ENCODE results near the gene ARHGAP8. TPM values are rescaled to one million over a fixed set of nuclear protein-coding genes. Genes with fewer than 3 reads are reported as not detected.

The ARHGAP8 gene
- total and polyA plus RNA-seq, 4 experiments from 2014 or later, result 0.67 TPM; not detected in 3

GRCh38 chr22:44759001-44759400 lies 6.6 kb downstream of the ARHGAP8 start:
- peaks cover 18 to 24% of the 10 kb centered on the region in 2 donors for H3K27me3 Mint-ChIP-seq

GRCh38 chr22:44759430-44760310 lies 7.3 kb downstream of the ARHGAP8 start:
- Histone ChIP-seq H3K9me3 (ENCODE audit: control insufficient read depth in 1 of 2, low read length in 2 of 2) (no peaks in the 10 kb centered on the region), H3K27me3 (ENCODE audit: insufficient read depth, low read length) (peaks cover 4% of the 10 kb centered on the region), H3K36me3 (ENCODE audit: insufficient read depth, low read length) (no peaks in the 10 kb centered on the region), H3K4me3 (ENCODE audit: low read length in 2 of 2) (no peak overlapping the region), H3K27ac (ENCODE audit: low read depth, low read length) (no peak overlapping the region), H3K4me1 (ENCODE audit: insufficient read depth, low read length) (no peaks in the 10 kb centered on the region)
- Mint-ChIP-seq H3K9me3 (peaks cover 0 to 5% (median 3%) of the 10 kb centered on the region in 8 donors), H3K4me1 (no peaks in the 10 kb centered on the region), H3K27me3 (peaks cover 12 to 18% of the 10 kb centered on the region in 2 donors), H3K36me3 (no peaks in the 10 kb centered on the region), H3K27ac (no peak overlapping the region), H3K4me3 (no peak overlapping the region)
- intact Hi-C loops (cut with micrococcal nuclease), result no loop called here
- CTCF ChIA-PET (ENCODE audit: partially characterized antibody), result no interaction called here
- DNase-seq, result no peak
- POLR2A ChIA-PET (ENCODE audit: partially characterized antibody), result no interaction called here

More at GRCh38 chr22:44759001-44759400, 6.6 kb downstream of the ARHGAP8 start:
- no peak overlapping the region for H3K27ac ChIP-seq (ENCODE audit: low read depth, low read length)
- Mint-ChIP-seq H3K27ac (no peak overlapping the region), H3K4me3 (no peak overlapping the region), H3K36me3 (no peaks in the 10 kb centered on the region), H3K9me3 (peaks cover 0 to 5% (median 3%) of the 10 kb centered on the region in 8 donors), H3K4me1 (no peaks in the 10 kb centered on the region)
- no peaks in the 10 kb centered on the region for H3K9me3 ChIP-seq (ENCODE audit: control insufficient read depth in 1 of 2, low read length in 2 of 2)
- no peak overlapping the region for H3K4me3 ChIP-seq (ENCODE audit: low read length in 2 of 2)
- DNase-seq, result no peak
- no peaks in the 10 kb centered on the region for H3K4me1 ChIP-seq (ENCODE audit: insufficient read depth, low read length)
- no peaks in the 10 kb centered on the region for H3K36me3 ChIP-seq (ENCODE audit: insufficient read depth, low read length)
- CTCF ChIA-PET (ENCODE audit: partially characterized antibody), result no interaction called here
- intact Hi-C loops (cut with micrococcal nuclease), result no loop called here
- H3K27me3 ChIP-seq (ENCODE audit: insufficient read depth, low read length), result peaks cover 7% of the 10 kb centered on the region
- POLR2A ChIA-PET (ENCODE audit: partially characterized antibody), result no interaction called here

DNA sequence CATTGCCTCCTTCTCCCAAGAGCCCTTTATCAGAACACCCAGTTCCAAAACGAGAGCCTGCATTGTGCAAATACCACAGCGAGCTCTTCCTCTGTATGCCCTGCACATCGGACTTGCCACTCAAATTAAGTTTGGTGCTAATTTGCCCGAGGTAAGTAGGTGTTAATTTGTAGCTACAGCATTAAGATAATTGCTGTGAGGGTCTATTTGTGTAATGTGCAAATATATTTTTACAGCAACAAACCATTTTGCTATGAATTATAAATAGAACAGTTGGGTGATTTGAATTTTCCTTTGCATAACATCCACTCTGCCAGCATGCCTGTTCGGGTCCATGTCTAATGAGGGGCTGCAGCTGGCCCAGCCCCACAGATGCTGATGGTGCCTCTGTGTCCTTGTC lies 8.1 kb downstream of the ARHGAP8 start:
- Histone ChIP-seq H3K36me3 (ENCODE audit: insufficient read depth, low read length) (no peaks in the 10 kb centered on the region), H3K27me3 (ENCODE audit: insufficient read depth, low read length) (no peaks in the 10 kb centered on the region), H3K4me3 (ENCODE audit: low read length in 2 of 2) (no peak overlapping the region), H3K4me1 (ENCODE audit: insufficient read depth, low read length) (no peaks in the 10 kb centered on the region), H3K9me3 (ENCODE audit: control insufficient read depth in 1 of 2, low read length in 2 of 2) (no peaks in the 10 kb centered on the region), H3K27ac (ENCODE audit: low read depth, low read length) (no peak overlapping the region)
- peaks cover 9 to 11% of the 10 kb centered on the region in 2 donors for H3K27me3 Mint-ChIP-seq
- POLR2A ChIA-PET (ENCODE audit: partially characterized antibody), result no interaction called here
- no peaks in the 10 kb centered on the region for H3K4me1 Mint-ChIP-seq
- CTCF ChIA-PET (ENCODE audit: partially characterized antibody), result no interaction called here
- no peak for DNase-seq
- no peaks in the 10 kb centered on the region for H3K36me3 Mint-ChIP-seq
- peaks cover 0 to 5% (median 3%) of the 10 kb centered on the region in 8 donors for H3K9me3 Mint-ChIP-seq
- no peak overlapping the region for H3K4me3 Mint-ChIP-seq
- H3K27ac Mint-ChIP-seq, result no peak overlapping the region
- intact Hi-C loops (cut with micrococcal nuclease), result no loop called here

DNA sequence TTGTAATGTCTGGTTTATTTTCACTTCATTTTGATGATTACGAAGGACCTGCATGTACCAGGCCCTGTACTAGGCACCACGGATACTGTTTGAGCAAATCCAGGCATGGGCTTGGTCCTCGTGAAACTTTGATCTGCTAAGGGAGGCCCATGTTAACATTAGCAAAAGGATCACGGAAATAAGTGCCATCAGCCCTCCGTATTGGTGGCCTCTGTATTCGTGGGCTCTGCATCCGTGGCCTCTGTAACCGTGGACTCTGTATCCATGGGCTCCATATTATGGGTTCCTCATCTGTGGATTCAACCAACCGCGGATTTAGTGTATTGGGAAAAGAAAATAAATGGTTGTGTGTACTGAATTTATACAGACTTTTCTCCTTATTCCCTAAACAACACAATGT lies 8.7 kb downstream of the ARHGAP8 start:
- Histone ChIP-seq H3K9me3 (ENCODE audit: control insufficient read depth in 1 of 2, low read length in 2 of 2) (no peaks in the 10 kb centered on the region), H3K4me3 (ENCODE audit: low read length in 2 of 2) (no peak overlapping the region), H3K36me3 (ENCODE audit: insufficient read depth, low read length) (no peaks in the 10 kb centered on the region), H3K27me3 (ENCODE audit: insufficient read depth, low read length) (no peaks in the 10 kb centered on the region), H3K27ac (ENCODE audit: low read depth, low read length) (no peak overlapping the region), H3K4me1 (ENCODE audit: insufficient read depth, low read length) (no peaks in the 10 kb centered on the region)
- POLR2A ChIA-PET (ENCODE audit: partially characterized antibody), result no interaction called here
- no peaks in the 10 kb centered on the region for H3K4me1 Mint-ChIP-seq
- CTCF ChIA-PET (ENCODE audit: partially characterized antibody), result no interaction called here
- no peak overlapping the region for H3K4me3 Mint-ChIP-seq
- intact Hi-C loops (cut with micrococcal nuclease), result no loop called here
- H3K27ac Mint-ChIP-seq, result no peak overlapping the region
- peaks cover 8 to 9% of the 10 kb centered on the region in 2 donors for H3K27me3 Mint-ChIP-seq
- peaks cover 0 to 5% (median 3%) of the 10 kb centered on the region in 8 donors for H3K9me3 Mint-ChIP-seq
- H3K36me3 Mint-ChIP-seq, result no peaks in the 10 kb centered on the region
- no peak for DNase-seq

DNA sequence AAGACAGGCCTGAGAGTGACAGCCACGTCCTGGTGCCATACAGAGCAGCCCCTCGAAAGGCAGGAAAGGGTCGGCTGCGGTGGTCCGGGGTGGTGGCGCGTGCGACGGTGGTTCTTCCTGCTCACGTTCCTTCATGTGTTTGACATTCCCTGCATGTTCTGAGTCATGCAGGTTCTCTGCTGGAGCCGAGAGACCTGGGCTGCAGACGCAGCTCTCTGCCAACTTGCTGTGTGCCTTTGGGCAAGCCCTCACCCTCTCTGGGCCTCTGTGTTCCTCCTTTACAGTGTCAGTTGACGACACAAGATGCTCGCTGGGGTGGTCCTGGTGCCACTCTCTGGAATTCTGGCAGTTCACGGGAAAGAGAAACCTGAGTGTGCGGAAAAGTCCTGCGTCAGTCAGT lies 12.0 kb downstream of the ARHGAP8 start:
- Histone ChIP-seq H3K4me3 (ENCODE audit: low read length in 2 of 2) (no peak overlapping the region), H3K27me3 (ENCODE audit: insufficient read depth, low read length) (no peaks in the 10 kb centered on the region), H3K36me3 (ENCODE audit: insufficient read depth, low read length) (no peaks in the 10 kb centered on the region), H3K4me1 (ENCODE audit: insufficient read depth, low read length) (no peaks in the 10 kb centered on the region), H3K27ac (ENCODE audit: low read depth, low read length) (no peak overlapping the region), H3K9me3 (ENCODE audit: control insufficient read depth in 1 of 2, low read length in 2 of 2) (no peaks in the 10 kb centered on the region)
- no peak overlapping the region for H3K4me3 Mint-ChIP-seq
- no peak overlapping the region for H3K27ac Mint-ChIP-seq
- intact Hi-C loops (cut with micrococcal nuclease), result no loop called here
- no peaks in the 10 kb centered on the region for H3K36me3 Mint-ChIP-seq
- POLR2A ChIA-PET (ENCODE audit: partially characterized antibody), result no interaction called here
- CTCF ChIA-PET (ENCODE audit: partially characterized antibody), result no interaction called here
- peaks cover 0 to 5% (median 3%) of the 10 kb centered on the region in 8 donors for H3K9me3 Mint-ChIP-seq
- no peaks in the 10 kb centered on the region for H3K4me1 Mint-ChIP-seq
- peaks cover 4 to 6% of the 10 kb centered on the region in 2 donors for H3K27me3 Mint-ChIP-seq
- DNase-seq, result no peak

DNA sequence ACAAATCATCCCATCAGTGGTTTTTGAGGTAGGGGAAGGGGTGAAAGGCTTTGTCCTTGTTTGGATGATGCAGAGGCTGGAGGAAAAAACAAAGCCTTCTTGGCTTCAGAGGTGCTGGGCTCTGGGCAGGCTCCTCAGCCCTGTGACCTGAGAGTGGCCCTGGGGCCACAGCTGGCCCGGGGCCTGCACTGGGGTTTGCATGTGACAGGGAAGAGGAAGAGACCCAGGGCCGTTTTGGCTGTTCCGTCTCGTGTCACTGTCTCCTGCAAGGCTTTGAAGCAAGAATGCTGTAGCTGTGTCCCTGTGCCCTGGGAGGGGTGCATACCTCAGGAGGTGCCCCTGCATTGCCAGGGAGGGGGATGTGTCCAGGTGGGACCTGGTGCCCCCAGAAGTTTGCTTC lies 12.6 kb downstream of the ARHGAP8 start:
- Histone ChIP-seq H3K36me3 (ENCODE audit: insufficient read depth, low read length) (no peaks in the 10 kb centered on the region), H3K27me3 (ENCODE audit: insufficient read depth, low read length) (no peaks in the 10 kb centered on the region), H3K4me3 (ENCODE audit: low read length in 2 of 2) (no peak overlapping the region), H3K4me1 (ENCODE audit: insufficient read depth, low read length) (no peaks in the 10 kb centered on the region), H3K27ac (ENCODE audit: low read depth, low read length) (no peak overlapping the region), H3K9me3 (ENCODE audit: control insufficient read depth in 1 of 2, low read length in 2 of 2) (no peaks in the 10 kb centered on the region)
- ChIA-PET CTCF (ENCODE audit: partially characterized antibody) (no interaction called here), POLR2A (ENCODE audit: partially characterized antibody) (no interaction called here)
- no peak for DNase-seq
- H3K27me3 Mint-ChIP-seq, result peaks cover 4 to 6% of the 10 kb centered on the region in 2 donors
- no peak overlapping the region for H3K27ac Mint-ChIP-seq
- no peaks in the 10 kb centered on the region for H3K4me1 Mint-ChIP-seq
- H3K4me3 Mint-ChIP-seq, result no peak overlapping the region
- H3K9me3 Mint-ChIP-seq, result peaks cover 0 to 5% (median 3%) of the 10 kb centered on the region in 8 donors
- no peaks in the 10 kb centered on the region for H3K36me3 Mint-ChIP-seq
- intact Hi-C loops (cut with micrococcal nuclease), result no loop called here

DNA sequence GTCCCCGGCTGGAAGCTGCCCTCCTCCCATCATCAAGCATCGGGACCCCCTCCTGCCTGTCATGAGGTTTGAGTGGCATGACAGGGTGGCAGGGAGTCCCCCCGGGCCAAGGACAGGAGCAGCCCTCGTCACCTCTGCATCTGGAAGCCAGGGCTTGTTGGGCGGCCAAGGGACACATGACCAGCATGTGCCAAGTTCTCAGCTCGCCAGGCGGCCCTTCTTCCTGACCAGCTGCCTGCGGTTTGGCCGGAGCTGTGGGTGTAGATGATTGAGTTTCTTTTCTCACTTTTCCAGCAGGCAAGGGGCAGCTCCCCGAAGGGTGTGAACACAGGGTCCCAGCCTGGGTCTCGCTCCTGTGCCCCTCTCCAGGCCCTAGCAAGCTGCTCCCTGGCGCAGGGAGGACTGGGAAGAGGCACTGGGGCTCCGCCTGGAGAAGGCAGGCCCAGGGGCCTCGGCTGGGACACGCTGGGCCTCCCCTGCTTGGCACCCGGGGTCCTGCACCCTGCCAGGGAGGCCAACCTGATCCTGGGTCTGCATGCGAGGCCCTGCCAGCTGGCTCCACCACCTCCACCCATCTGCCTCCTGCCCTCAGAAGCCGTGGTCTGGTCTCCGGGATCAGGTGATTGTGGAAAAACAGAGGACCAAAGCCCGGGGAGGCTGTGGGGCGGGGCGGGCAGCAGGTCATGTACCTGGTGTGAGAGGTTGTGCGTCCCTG lies 13.4 kb downstream of the ARHGAP8 start:
- Histone ChIP-seq H3K27ac (ENCODE audit: low read depth, low read length) (no peak overlapping the region), H3K4me1 (ENCODE audit: insufficient read depth, low read length) (no peaks in the 10 kb centered on the region), H3K9me3 (ENCODE audit: control insufficient read depth in 1 of 2, low read length in 2 of 2) (no peaks in the 10 kb centered on the region), H3K36me3 (ENCODE audit: insufficient read depth, low read length) (no peaks in the 10 kb centered on the region), H3K4me3 (ENCODE audit: low read length in 2 of 2) (no peak overlapping the region), H3K27me3 (ENCODE audit: insufficient read depth, low read length) (no peaks in the 10 kb centered on the region)
- ChIA-PET POLR2A (ENCODE audit: partially characterized antibody) (no interaction called here), CTCF (ENCODE audit: partially characterized antibody) (no interaction called here)
- H3K4me1 Mint-ChIP-seq, result no peaks in the 10 kb centered on the region
- intact Hi-C loops (cut with micrococcal nuclease), result no loop called here
- no peak overlapping the region for H3K4me3 Mint-ChIP-seq
- peaks cover 4 to 6% of the 10 kb centered on the region in 2 donors for H3K27me3 Mint-ChIP-seq
- DNase-seq, result no peak
- no peaks in the 10 kb centered on the region for H3K36me3 Mint-ChIP-seq
- H3K9me3 Mint-ChIP-seq, result peaks cover 0 to 5% (median 4%) of the 10 kb centered on the region in 8 donors
- no peak overlapping the region for H3K27ac Mint-ChIP-seq
